HCT116 (cell line): ENCODE measurements around the gene TYRP1.

ENCODE experiments used
- ATF3 ChIP-seq: IDR thresholded peaks from 2 replicates; pipeline ENCODE4 v1.6.1; 2012
- CTCF ChIP-seq, 3 experiments: fragments of 200-600 bp in 1 of 3; sonication (generic) in 1 of 3; IDR thresholded peaks in 2 of 3; conservative IDR thresholded peaks in 1 of 3; 2 replicates each; pipeline ENCODE4 v1.5.1; 2012 to 2017; ENCODE audit warnings: low read depth in 2 of 3, low read length in 2 of 3, antibody characterized with exemption in 1 of 3, borderline replicate concordance in 1 of 3, control low read depth in 1 of 3, mild to moderate bottlenecking in 1 of 3, mixed read lengths in 1 of 3, mixed run types in 1 of 3, moderate library complexity in 1 of 3; ENCODE audit not compliant: insufficient read depth in 1 of 3
- EZH2 ChIP-seq: fragments of 200-600 bp; sonication (generic); IDR thresholded peaks from 2 replicates; pipeline ENCODE4 v1.6.1; 2017; ENCODE audit warnings: antibody characterized with exemption, mixed run types
- POLR2A ChIP-seq: IDR thresholded peaks from 2 replicates; pipeline ENCODE4 v1.7.0; 2011; ENCODE audit warnings: borderline replicate concordance; ENCODE audit not compliant: insufficient read depth, insufficient read length; ENCODE audit errors: extremely low read depth
- REST ChIP-seq: IDR thresholded peaks from 2 replicates; pipeline ENCODE4 v1.6.1; 2012; ENCODE audit warnings: low read depth

- TF ChIP-seq CTCF (IDR thresholded peaks at IDR 0.05 in 2 of 3, conservative IDR thresholded peaks at IDR 0.05 in 1 of 3; ENCODE audit: borderline replicate concordance in 1 of 3, insufficient read depth in 1 of 3, low read depth in 2 of 3, low read length in 2 of 3) (no peak), REST (no peak), ATF3 (no peak), POLR2A (no peak), EZH2 (no peak)
Measured at GRCh38 chr9:12695474-12695873, 2.3 kb downstream of the TYRP1 start.
